H54 (cell line): Measurements from ENCODE around the gene TMEM130.

Source experiments
- DNase-seq: peaks from one replicate; pipeline ENCODE4 v3.0.0; 2011; ENCODE audit warnings: low spot score, mixed read lengths; ENCODE audit not compliant: insufficient read length
- FAIRE-seq: peaks from 3 replicates; lab custom pipeline; 2011; peaks lifted over from hg19 to GRCh38; lab: Jason Lieb, UNC
- POLR2A ChIP-seq: IDR thresholded peaks from 2 replicates; pipeline ENCODE4 v1.6.1; 2011; ENCODE audit warnings: low read depth, mild to moderate bottlenecking, low read length

The TMEM130 gene, protein sequence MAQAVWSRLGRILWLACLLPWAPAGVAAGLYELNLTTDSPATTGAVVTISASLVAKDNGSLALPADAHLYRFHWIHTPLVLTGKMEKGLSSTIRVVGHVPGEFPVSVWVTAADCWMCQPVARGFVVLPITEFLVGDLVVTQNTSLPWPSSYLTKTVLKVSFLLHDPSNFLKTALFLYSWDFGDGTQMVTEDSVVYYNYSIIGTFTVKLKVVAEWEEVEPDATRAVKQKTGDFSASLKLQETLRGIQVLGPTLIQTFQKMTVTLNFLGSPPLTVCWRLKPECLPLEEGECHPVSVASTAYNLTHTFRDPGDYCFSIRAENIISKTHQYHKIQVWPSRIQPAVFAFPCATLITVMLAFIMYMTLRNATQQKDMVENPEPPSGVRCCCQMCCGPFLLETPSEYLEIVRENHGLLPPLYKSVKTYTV

DNA sequence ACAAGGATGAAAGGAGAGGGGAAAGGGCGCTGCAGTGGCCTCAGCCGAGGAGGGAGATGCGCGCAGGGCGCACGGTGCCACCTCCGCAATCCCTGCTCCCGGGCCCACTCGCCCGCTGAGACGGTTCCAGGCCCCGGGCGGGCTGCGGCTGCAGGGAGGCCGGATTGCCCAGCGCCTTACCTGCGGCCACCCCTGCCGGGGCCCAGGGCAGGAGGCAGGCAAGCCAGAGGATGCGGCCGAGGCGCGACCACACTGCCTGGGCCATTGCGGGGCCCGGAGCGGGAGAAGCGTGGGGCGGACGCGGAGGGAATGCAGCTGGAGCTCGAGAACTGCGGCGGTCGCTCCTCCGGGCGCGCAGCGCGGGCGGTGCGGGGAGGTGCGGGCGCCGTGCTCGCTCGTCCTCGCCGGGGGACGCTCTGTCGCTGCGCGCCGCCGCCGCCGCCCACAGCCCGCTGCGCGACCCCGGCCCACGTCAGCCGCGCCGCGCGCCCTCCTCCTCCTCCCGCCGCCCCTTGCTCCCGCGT lies at the start of gene TMEM130:
Gene TMEM130, minus strand, starts transcription at position 418 of the 524 bp plus-strand sequence. Its CDS starts 153 bp downstream, at position 265.
- FAIRE-seq (no peak), DNase-seq (no peak)
- TF ChIP-seq POLR2A, result no peak

DNA sequence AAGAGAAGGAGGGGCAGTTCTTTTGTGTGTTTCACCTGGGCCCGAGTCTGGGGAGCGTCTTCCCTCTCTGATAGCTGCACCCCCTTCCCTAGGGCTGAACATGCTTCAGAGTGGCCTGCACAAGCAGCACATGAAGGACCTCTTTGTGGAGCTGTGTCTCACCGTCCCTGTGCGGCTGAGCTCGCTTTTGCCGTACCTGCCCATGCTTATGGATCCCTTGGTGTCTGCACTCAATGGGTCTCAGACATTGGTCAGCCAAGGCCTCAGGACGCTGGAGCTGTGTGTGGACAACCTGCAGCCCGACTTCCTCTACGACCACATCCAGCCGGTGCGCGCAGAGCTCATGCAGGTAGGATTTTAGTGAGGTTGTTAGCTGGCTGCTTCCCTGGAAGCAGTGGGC lies 47.5 kb upstream of the TMEM130 start:
- DNase-seq, result no peak
- TF ChIP-seq POLR2A, result no peak
- no peak for FAIRE-seq

DNA sequence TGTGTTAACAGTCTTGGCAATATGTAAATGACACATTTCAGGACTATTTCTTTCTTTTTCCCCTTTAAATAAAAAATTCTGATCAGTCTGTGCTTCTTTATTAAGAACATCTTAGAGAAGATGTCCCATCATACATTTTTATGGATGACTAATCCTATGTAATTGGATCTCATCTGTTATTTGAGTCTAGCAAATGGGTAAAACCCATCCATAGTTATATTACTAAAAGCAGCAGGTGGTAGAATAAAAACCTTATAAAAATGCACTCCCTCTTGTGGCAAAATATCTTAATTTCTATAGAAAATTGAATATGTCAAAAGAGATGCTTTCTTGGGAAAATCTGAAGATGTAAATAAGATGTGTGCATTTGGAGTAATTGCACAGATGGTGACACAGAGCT lies 43.8 kb upstream of the TMEM130 start:
- no peak for FAIRE-seq
- no peak for TF ChIP-seq POLR2A
- no peak for DNase-seq

DNA sequence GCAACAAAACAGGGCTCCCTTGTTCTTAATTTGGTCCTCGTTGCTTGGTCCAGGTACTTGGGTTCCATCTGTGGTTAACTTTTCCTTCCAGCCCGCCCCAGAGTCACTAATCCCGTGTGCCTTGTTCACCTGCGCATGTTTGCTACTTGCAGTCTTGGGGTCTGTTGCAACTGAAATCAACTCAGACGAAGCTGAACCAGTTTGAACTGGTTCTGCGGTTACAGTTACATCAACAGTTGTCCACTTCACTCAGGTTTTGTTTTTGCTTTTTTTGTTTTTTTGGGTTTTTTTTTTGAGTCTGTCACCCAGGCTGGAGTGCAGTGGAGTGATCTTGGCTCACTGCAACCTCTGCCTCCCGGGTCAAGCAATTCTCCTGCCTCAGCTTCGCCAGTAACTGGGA lies 43.2 kb upstream of the TMEM130 start:
- no peak for TF ChIP-seq POLR2A
- FAIRE-seq, result no peak
- no peak for DNase-seq

DNA sequence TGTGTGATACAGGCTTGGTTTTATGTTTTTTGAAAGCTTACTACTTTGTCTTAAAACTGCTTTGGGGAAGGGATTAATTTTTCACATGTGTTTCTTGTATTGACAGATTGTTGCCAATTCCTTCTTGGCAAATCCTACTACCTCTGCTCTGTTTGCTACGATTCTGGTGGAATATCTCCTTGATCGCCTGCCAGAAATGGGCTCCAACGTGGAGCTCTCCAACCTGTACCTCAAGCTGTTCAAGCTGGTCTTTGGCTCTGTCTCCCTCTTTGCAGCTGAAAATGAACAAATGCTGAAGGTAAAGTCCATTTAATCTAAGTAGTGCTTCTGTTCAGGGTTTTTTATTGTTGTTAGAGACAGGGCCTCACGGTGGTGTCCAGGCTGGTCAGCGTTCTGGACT lies 42.1 kb upstream of the TMEM130 start:
- DNase-seq (no peak), FAIRE-seq (no peak)
- no peak for TF ChIP-seq POLR2A

DNA sequence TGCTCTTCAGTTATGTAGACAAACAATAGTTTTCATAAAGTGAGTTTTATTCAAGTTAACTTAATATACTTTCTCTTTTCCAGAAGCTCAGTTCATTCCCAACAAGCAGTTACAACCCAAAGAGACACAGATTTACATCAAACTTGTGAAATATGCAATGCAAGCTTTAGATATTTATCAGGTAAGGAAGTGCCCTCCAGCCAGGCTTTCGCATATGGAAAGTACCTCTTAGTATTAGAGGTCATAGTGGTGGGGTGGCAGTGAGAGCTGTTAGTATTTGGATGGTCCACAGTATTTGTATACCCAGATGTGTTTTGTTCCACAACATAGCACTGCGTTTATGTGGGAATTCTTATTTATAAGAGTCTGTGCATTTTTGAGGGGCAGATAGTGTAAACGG lies 40.6 kb upstream of the TMEM130 start:
- no peak for FAIRE-seq
- DNase-seq, result no peak
- no peak for TF ChIP-seq POLR2A

DNA sequence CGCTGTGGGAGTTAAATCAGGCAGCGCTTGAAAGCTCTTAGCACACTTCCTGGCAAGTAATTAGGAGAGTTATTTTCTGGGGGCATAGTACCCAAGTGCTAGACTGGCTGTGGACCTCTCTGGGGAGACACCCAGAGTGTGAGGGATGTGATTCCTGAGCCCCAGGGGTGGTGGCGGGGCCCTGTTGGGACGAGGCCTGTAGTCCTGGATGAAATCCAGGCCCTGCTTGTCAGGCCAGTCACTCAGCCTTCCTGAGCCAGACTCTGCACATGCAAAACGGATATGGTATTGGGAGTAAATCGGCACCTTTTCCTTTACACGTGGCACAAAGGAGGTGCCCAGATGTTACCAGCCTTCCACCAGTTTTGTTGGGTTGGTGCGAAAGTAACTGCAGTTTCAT lies 39.7 kb upstream of the TMEM130 start:
- DNase-seq (no peak), FAIRE-seq (no peak)
- no peak for TF ChIP-seq POLR2A

DNA sequence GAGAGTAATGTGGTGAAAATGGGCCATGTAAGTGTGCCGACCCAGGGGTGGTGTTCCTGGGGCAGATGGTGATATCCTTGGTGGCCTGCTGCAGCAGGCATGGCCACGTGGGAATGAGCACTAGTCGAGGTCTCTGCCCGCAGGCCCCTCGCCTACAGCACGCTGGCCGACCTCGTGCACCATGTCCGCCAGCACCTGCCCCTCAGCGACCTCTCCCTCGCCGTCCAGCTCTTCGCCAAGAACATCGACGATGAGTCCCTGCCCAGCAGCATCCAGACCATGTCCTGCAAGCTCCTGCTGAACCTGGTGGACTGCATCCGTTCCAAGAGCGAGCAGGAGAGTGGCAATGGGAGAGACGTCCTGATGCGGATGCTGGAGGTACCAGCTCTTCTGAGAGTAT lies 38.8 kb upstream of the TMEM130 start:
- DNase-seq (no peak), FAIRE-seq (no peak)
- TF ChIP-seq POLR2A, result no peak

DNA sequence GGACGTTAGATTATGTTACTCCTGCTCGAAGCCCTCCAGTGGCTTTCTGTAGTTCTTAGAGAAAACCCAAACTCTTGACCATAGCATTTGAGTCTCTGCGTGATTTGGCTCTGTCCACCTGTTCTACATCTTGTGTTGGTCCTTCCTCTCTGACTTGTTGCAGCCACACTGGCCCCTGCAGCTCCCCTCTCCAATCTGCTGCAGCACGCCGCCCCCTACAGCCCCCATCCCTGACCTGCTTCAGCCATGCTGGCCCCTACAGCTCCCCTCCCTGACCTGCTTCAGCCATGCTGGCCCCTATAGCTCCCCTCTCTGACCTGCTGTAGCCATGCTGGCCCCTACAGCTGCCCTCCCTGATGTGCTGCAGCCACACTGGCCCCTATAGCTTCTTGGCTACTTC lies 37.8 kb upstream of the TMEM130 start:
- TF ChIP-seq POLR2A, result no peak
- FAIRE-seq (no peak), DNase-seq (no peak)

DNA sequence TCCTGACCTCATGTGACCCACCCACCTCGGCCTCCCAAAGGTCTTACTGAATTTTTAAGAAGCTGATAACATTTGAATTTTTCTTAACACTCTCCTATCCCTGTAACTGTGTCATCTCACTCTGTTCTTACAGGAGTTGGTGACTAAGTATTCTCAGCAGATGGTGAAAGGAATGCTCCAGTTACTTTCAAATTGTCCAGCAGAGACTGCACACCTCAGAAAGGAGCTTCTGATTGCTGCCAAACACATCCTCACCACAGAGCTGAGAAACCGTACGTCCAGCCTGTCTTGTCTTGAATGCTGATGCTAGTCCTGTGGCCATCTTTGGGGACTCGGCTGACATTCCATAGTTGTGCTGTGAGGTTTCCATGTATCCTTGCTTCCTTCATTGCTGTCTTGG lies 33.4 kb upstream of the TMEM130 start:
- TF ChIP-seq POLR2A, result no peak
- FAIRE-seq (no peak), DNase-seq (no peak)

DNA sequence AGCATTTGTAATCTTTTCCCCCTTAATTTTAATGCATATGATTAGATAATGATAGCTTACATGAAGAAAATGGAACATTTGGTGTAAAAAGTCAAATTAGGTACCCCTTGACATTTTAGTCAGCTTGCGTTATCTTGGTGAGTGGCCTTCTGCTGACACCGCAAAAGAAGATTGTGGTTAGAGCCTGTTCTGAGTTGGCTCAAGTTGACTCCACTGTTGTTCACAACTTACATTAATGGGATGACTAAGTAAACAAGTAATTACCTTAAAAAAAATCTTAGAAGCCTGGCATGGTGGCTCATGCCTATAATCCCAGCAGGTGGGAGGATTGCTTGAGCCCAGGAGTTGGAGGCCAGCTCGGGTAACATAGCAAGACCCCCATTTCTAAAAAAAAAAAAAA lies 32.7 kb upstream of the TMEM130 start:
- DNase-seq, result no peak
- no peak for FAIRE-seq
- no peak for TF ChIP-seq POLR2A

DNA sequence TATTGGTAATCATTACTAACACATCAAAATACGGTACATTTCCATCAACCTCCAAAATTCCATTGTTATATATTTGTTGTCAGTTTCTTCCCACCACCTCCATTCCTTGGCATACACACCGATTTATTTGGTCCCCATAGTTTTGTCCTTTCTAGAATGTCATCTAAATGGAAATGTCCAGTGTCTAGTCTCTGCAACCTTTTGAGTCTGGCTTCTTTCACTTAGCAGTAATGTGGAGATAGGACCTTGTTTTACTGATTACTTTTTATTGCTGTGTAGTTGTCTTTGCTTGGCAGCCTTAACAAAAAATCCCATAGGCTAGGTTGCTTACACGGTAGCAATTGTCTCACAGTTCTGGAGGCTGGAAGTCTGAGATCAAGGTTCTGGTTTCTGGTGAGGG lies 31.0 kb upstream of the TMEM130 start:
- no peak for TF ChIP-seq POLR2A
- FAIRE-seq (no peak), DNase-seq (no peak)

DNA sequence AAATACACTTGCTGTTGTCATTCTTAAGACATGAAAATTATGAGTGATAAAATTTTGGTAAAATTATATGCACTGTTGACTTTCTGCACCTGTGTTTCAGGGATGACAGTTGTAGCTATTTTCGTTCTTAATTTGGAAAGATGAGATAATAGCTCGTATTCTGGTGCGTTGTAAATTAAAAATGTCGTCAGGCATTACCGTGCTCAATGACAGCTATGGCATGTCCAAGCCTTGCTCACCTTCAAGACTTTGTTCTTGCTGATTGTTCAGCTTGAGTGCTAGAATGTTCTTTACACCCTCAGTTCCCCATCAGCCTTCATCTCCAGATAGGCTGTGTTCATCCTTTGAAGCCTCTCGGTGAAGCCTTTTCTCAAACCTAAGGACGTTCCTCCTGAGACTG lies 30.0 kb upstream of the TMEM130 start:
- DNase-seq, result no peak
- no peak for TF ChIP-seq POLR2A
- FAIRE-seq, result no peak

DNA sequence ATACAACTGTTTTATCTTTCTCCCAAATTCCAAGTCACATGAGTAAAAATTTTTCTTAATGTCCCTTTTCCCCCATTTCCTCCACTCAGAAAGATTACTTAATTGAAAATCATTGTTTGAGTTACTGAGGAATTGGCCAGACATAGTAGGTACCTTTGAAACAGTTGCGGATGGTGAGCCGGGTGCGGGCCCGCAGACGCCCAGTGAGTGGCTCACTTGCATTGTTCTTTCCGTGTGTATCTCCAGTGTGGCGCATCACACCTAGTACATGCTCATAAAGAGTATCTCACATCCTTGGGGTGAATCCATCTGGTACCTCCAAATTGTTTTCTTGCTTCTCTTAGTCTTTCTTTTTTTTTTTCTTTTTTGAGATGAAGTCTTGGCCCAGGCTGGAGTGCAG lies 22.8 kb upstream of the TMEM130 start:
- DNase-seq, result no peak
- no peak for FAIRE-seq
- no peak for TF ChIP-seq POLR2A

DNA sequence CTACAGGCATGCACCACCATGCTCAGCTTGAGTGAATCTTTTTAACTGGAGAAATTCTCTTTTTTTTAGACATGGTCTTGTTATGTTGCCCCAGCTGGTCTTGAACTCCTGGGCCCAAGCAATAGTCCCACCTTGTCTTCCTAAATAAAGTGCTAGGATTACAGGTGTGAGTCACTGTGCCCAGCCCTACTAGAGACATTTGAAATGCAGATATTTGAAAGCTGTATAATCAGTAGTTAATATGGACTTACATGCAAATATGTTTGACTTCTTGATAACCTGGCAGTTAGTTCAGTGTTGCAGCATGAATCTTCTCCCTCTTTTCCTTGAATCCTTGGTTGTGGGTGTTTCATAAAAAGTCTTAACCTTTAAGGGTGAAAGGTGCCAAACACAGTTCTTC lies 17.2 kb upstream of the TMEM130 start:
- no peak for TF ChIP-seq POLR2A
- DNase-seq (no peak), FAIRE-seq (no peak)

DNA sequence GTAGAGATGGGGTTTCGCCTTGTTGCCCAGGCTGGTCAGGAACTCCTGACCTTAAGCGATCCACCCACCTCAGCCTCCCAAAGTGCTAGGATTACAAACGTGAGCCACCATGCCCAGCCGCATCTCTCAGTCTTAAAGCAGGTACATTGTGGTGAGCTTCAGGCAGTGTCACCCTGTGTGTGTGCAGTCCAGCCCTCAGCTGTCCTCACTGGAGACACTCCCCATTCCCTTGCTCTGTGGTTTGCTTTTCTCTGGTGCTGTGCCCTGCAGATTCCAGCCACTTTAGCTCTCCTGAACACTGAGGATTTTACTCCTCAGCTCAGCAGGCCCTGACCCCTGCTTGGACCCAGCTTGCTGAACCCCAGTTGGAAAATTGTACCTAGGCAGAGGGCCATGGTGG lies 14.6 kb upstream of the TMEM130 start:
- DNase-seq (no peak), FAIRE-seq (no peak)
- no peak for TF ChIP-seq POLR2A
